ENCODE measurements around the gene HECTD1.
"Not testable (repeated sequence)": the region's sequence is repeated elsewhere in the genome, so short reads cannot be mapped to it uniquely, and the experiment has no call there.

The HECTD1 gene

DNA sequence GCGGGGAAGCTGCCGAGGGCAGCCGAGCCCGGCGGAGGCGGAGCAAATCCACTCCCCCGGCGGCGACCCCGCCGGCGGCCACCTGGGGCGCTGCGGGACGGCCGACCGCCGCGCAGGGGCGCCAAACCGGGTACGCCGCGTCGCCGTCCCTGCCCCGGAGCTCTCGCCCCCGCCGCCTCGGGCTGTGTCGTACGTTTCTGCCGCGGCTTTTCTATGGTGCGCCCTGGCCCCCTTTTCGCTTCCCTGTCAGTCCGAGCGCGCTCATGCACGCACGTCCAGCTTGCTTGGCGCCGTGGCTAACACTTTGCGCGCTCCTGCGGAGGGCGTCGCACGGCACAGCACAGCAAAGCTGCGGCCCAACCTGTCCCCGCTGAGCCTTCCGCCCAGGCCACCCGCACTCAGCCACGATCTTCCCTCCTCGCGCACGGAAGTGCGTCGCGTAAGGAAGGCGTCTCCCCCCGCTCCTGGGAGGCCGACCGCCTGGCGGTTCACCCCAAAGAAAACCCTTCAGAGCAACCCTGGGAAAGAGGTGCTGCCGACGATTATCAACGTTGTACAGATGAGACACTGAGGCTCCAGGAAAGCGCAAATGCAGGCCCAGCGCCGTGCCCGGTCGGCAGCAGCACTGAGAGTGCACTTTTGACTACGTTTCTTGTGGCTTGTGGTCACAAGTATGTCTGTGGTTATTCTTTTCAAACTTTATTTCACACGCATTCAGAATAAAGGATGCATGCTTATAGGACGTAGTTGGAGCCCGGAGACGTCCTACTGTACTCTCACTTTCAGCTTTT, at the start of gene HECTD1:
Gene HECTD1 (minus strand): TSS at position 39 of the 791 bp plus-strand sequence. CDS start 1,857 bp downstream, outside the sequence.
- peak; percentile 73 for DNase-seq (ENCODE audit: low read depth)

- DNase-seq (ENCODE audit: low read depth) = no peak
Measured at GRCh38 chr14:31257244-31257553, 49.6 kb upstream of the HECTD1 start.

DNA sequence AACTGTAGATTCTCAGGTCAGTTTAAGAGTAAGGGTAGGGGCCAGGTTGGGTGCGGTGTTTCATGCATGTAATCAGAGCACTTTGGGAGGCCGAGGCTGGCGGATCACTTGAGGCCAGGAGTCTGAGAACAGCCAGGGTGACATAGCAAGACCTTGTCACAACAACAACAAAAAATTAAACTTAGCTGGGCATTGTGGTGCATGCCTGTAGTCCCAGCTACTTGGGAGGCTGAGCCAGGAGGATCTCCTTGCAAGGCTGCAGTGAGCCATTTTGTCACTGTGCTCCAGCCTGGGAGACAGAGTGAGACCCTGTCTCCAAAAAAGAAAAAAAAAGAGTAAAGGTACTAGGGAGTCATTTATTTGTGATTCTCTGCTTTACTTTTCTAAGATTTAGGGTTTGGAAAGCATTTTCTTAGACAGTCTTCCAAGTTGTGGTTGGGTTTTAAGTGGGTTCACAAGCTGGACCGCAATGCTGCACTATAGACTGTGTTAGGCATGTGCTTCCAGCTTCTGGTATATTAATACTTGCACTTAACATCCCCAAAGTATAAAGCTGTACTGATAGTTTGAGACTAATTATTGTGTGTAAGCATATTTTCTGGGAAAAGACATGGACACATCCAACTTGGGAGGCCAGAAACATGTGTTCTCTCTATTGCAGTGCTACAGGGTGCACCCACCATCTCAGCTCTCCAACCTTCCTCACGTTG, 49.1 kb upstream of the HECTD1 start:
- DNase-seq (ENCODE audit: low read depth) = no peak

GRCh38 chr14:31255918-31256317, 48.3 kb upstream of the HECTD1 start:
- DNase-seq (ENCODE audit: low read depth) = not testable (repeated sequence)

DNA sequence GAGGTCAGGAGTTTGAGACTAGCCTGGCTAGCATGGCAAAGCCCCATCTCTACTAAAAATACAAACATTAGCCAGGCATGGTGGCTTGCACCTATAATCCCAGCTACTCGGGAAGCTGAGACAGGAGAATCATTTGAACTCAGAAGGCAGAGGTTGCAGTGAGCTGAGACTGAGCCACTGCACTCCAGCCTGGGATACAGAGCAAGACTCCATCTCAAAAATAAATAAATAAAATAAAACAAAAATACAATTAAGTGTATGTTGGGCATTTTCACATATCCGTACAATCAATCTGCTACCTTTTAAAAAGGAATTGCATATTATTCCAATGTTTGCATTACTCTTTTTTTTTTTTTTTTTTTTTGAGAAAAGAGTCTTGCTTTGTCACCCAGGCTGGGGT, 47.7 kb upstream of the HECTD1 start:
- DNase-seq (ENCODE audit: low read depth) = no peak

GRCh38 chr14:31253746-31254471, 46.3 kb upstream of the HECTD1 start:
- no peak for DNase-seq (ENCODE audit: low read depth)

- DNase-seq (ENCODE audit: low read depth) = no peak
Measured at GRCh38 chr14:31252865-31253264, 45.3 kb upstream of the HECTD1 start.

DNA sequence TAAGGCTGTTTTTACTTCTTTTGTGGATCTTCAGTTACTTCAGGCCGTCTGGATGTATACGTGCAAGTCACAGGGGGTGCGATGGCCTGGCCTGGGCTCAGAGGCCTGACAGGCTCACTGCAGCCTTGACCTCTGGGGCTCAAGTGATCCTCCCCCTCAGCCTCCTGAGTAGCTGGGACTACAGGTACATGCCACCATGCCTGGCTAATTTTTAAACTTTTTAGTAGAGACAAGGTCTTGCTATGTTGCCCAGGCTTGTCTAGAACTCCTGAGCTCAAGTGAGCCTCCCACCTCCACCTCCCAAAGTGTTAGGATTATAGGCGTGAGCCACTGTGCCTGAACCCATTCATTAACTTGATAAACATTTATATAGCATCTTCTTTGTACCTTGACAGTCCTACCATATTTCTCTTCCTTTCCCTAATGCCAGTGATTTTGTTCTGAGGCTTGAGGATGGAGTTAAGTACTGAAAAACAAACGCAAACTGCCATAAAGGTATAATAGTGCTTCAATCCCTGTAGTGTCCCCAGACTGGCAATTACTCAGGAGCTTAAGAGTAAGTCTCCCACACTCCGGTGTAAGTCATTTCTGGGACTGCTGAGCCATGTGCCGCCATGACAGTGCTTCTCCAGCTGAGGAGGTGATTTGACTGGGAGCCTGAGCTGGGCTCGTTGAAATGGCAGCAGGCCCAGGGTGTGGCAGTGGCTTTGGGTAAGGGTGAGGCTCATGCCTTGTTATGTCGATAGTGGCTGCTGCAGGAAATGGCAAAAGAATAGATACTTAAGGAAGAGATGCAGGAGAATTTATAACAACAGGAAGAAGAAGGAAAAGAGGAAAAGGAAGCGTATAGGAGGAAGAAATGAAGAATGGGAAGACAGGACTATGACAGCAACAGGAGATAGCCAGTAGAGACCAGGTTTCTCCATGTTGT, 43.7 kb upstream of the HECTD1 start:
- DNase-seq (ENCODE audit: low read depth) = no peak

GRCh38 chr14:31244626-31245025, 37.0 kb upstream of the HECTD1 start:
- DNase-seq (ENCODE audit: low read depth) = no peak

- DNase-seq (ENCODE audit: low read depth) = no peak
Measured at GRCh38 chr14:31243860-31244259, 36.3 kb upstream of the HECTD1 start.

DNA sequence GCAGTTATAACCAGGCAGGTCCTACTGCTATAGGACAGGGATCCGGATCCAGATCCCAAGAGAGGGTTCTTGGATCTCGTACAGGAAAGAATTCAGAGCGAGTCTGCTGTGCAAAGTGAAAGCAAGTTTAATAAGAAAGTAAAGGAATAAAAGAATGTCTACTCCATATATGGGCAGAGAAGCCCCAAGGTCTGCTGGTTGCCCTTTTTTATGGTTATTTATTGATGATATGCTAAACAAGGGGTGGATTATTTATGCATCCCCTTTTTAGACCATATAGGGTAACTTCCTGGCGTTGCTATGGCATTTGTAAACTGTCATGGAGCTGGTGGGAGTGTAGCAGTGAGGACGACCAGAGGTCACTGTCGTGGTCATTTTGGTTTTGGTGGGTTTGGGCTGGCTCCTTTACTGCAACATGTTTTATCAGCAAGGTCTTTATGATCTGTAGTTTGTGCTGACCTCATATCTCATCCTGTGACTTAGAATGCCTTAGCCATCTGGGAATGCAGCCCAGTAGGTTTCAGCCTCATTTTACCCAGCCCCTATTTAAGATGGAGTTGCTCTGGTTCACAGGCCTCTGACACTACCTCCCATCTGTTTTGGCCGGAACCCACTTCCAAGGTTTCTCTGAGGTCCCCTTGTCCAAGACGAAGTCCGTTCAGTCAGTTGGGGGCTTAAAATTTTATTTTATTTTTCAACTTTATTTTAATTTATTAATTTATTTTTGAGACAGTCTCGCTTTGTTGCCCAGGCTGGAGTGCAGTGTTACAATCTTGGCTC, 34.8 kb upstream of the HECTD1 start:
- DNase-seq (ENCODE audit: low read depth) = not testable (repeated sequence)

DNA sequence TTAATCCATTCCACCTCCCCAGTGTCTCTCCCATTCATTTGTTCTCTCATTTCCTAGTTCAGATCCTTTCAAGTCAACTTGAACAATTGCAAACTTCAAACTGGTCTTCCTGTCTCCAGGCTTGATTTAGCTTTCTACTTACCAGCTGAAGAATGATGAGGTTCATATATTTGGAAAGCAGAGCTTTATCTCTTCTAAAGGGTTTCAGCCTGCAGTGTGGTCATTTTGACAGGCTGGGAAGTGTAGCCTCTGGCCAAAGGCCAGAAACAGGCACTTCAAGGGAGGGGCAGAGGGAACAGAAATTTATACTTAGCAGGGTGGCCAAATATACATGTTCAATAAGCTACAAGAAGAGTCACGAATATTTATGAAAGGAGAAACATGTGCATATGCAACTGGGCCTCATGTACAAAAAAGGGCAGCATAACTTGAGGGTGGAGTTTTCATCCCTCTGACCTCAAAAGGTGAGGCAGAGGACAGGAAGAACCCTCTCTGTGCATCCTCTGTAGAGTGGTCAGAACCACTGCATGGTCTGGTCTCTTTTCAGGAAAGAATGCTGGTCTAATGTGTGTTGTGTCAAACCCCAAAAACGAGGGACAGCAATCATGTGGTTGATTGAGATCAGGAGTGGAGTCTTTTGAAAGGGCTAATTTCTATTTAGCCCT, 34.0 kb upstream of the HECTD1 start:
- no peak for DNase-seq (ENCODE audit: low read depth)

GRCh38 chr14:31239741-31240140, 32.1 kb upstream of the HECTD1 start:
- no peak for DNase-seq (ENCODE audit: low read depth)

DNA sequence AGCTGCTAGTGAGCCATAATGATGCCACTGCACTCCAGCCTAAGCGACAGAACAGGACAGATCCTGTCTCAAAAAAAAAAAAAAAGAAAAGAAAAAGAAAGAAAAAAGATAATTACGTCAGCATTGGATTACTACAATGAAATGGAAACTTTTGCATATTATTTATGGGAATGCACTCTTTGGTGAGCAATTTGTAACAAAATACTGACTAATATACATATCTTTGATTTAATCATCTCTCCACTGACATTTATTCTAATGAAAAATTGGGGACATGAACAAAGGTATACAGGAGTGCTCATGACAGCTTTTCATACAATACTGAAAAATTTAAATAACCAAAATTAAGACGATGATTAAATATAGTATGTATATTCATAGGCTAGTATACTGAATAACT, 27.9 kb upstream of the HECTD1 start:
- no peak for DNase-seq (ENCODE audit: low read depth)

GRCh38 chr14:31232081-31232480, 24.5 kb upstream of the HECTD1 start:
- no peak for DNase-seq (ENCODE audit: low read depth)

- DNase-seq (ENCODE audit: low read depth) = not testable (repeated sequence)
Measured at GRCh38 chr14:31231272-31231671, 23.7 kb upstream of the HECTD1 start.

DNA sequence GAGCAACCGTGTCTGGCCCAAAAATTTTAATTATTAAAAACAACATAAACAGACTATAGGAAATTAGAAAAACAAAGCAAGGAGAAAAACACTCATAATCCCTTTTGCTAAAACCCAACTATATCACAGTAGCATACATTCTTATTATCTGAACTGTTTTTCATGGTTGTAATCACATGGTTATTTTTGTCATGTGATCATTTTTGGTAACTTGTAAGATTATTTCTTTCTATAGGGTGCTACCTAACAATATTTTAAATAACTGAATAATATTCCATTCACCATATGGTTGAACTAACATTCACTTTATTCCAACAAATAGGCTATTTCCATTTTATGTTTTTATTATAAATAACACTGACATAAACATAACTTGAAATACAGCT, 23.0 kb upstream of the HECTD1 start:
- no peak for DNase-seq (ENCODE audit: low read depth)

GRCh38 chr14:31229638-31230572, 22.3 kb upstream of the HECTD1 start:
- DNase-seq (ENCODE audit: low read depth) = no peak

- no peak for DNase-seq (ENCODE audit: low read depth)
Measured at GRCh38 chr14:31229009-31229408, 21.4 kb upstream of the HECTD1 start.

All from stimulated activated CD8-positive, alpha-beta memory T cell treated with anti-CD3 and anti-CD28 coated beads, Interleukin-12 subunit alpha, Interleukin-12 subunit beta, amount 100 ng/mL, for 1 hour (primary cell).